Lower lobe of right lung (tissue), 2 donors: Measurements from ENCODE around the gene GADD45A. TPM values are rescaled to one million over a fixed set of nuclear protein-coding genes. Genes with fewer than 3 reads are reported as not detected.

Experiments
- ATAC-seq, 2 donors: fragments of 200-7000 bp; cut with Tn5 transposase; one replicate each; pipeline ENCODE4 v1.9.1; 2020 to 2022; ENCODE audit warnings: mild to moderate bottlenecking in 2 of 2, moderate library complexity in 2 of 2
- DNase-seq: peaks from one replicate; pipeline ENCODE4 v3.0.0-alpha.2; 2020
- H3K27ac ChIP-seq: fragments of 200-600 bp; one replicate; pipeline ENCODE4 v1.8.0; 2022
- H3K27me3 ChIP-seq: fragments of 200-600 bp; one replicate; pipeline ENCODE4 v1.8.0; 2022; ENCODE audit warnings: low read depth
- H3K36me3 ChIP-seq: fragments of 200-600 bp; one replicate; pipeline ENCODE4 v1.8.0; 2022; ENCODE audit warnings: mild to moderate bottlenecking
- H3K4me1 ChIP-seq: fragments of 200-600 bp; one replicate; pipeline ENCODE4 v1.8.0; 2022
- H3K4me3 ChIP-seq: fragments of 200-600 bp; one replicate; pipeline ENCODE4 v1.8.0; 2022; ENCODE audit warnings: mild to moderate bottlenecking
- H3K9me3 ChIP-seq: fragments of 200-600 bp; one replicate; pipeline ENCODE4 v1.8.0; 2022
- intact Hi-C: fragments of 100-400 bp; cut with DNase I; formaldehyde crosslinking; loops from one replicate; pipeline ENCODE4 v1.11.0; 2022
- total RNA-seq: library from RNA; stranded (reverse); fragmentation: NEBNext Ultra II Directional; extraction: Animal tissue kit (Norgen Biotek cat#: 25700); gene quantifications from one replicate; pipeline ENCODE4 v1.2.1, GENCODE V29; 2021
- TF ChIP-seq, protein P1 (sequence below): fragments of 200-600 bp; IDR thresholded peaks from one replicate; pipeline ENCODE4 v1.8.0; 2022; ENCODE audit warnings: antibody characterized with exemption, mild to moderate bottlenecking
- donor health status: DM: no; HTN: yes; CAD: no; lungs with severe emphysema.

The GADD45A gene
- total RNA-seq, 1 donor from 2014 or later: 13.6 TPM

GRCh38 chr1:67645495-67646144 lies 39.4 kb upstream of the GADD45A start:
- no peaks in the 10 kb centered on the region for H3K27me3 ChIP-seq
- intact Hi-C loops: no loop called here
- no peaks in the 10 kb centered on the region for H3K36me3 ChIP-seq
- no peak for DNase-seq
- TF ChIP-seq, protein P1, sequence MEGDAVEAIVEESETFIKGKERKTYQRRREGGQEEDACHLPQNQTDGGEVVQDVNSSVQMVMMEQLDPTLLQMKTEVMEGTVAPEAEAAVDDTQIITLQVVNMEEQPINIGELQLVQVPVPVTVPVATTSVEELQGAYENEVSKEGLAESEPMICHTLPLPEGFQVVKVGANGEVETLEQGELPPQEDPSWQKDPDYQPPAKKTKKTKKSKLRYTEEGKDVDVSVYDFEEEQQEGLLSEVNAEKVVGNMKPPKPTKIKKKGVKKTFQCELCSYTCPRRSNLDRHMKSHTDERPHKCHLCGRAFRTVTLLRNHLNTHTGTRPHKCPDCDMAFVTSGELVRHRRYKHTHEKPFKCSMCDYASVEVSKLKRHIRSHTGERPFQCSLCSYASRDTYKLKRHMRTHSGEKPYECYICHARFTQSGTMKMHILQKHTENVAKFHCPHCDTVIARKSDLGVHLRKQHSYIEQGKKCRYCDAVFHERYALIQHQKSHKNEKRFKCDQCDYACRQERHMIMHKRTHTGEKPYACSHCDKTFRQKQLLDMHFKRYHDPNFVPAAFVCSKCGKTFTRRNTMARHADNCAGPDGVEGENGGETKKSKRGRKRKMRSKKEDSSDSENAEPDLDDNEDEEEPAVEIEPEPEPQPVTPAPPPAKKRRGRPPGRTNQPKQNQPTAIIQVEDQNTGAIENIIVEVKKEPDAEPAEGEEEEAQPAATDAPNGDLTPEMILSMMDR: no peak
- H3K9me3 ChIP-seq: no peaks in the 10 kb centered on the region
- no peak overlapping the region for H3K4me3 ChIP-seq
- ATAC-seq: no peak
- no peak overlapping the region for H3K27ac ChIP-seq
- H3K4me1 ChIP-seq: peaks cover 19% of the 10 kb centered on the region

- no peak for DNase-seq
- intact Hi-C loops: no loop called here
- H3K27ac ChIP-seq: peak overlapping the region; percentile 1
- no peaks in the 10 kb centered on the region for H3K27me3 ChIP-seq
- no peak overlapping the region for H3K4me3 ChIP-seq
- no peaks in the 10 kb centered on the region for H3K9me3 ChIP-seq
- ATAC-seq: peak; percentile 18 to 42
- H3K36me3 ChIP-seq: no peaks in the 10 kb centered on the region
- TF ChIP-seq, protein P1: no peak
- H3K4me1 ChIP-seq: peaks cover 19% of the 10 kb centered on the region
These were observed 38.6 kb upstream of the GADD45A start for GRCh38 chr1:67646145-67647035.

- H3K4me3 ChIP-seq: no peak overlapping the region
- intact Hi-C loops: no loop called here
- H3K27ac ChIP-seq: peak overlapping the region; percentile 1
- DNase-seq (no peak), ATAC-seq (no peak)
- peaks cover 19% of the 10 kb centered on the region for H3K4me1 ChIP-seq
- TF ChIP-seq, protein P1: no peak
- H3K27me3 ChIP-seq: no peaks in the 10 kb centered on the region
- H3K36me3 ChIP-seq: no peaks in the 10 kb centered on the region
- no peaks in the 10 kb centered on the region for H3K9me3 ChIP-seq
These were observed 37.8 kb upstream of the GADD45A start for GRCh38 chr1:67647036-67647798.

- H3K4me3 ChIP-seq: no peak overlapping the region
- H3K9me3 ChIP-seq: no peaks in the 10 kb centered on the region
- TF ChIP-seq, protein P1: no peak
- intact Hi-C loops: no loop called here
- no peak for ATAC-seq
- H3K36me3 ChIP-seq: no peaks in the 10 kb centered on the region
- no peak for DNase-seq
- no peak overlapping the region for H3K27ac ChIP-seq
- no peaks in the 10 kb centered on the region for H3K27me3 ChIP-seq
- peaks cover 19% of the 10 kb centered on the region for H3K4me1 ChIP-seq
These were observed 37.1 kb upstream of the GADD45A start for GRCh38 chr1:67647814-67648358.
